C4-2B (cell line): ENCODE measurements around the gene DENND5A.
"Not testable (repeated sequence)": the region's sequence is repeated elsewhere in the genome, so short reads cannot be mapped to it uniquely, and the experiment has no call there.

Experiments
- H3K27ac ChIP-seq: fragments of 450-650 bp; 2 replicates; pipeline ENCODE4 v1.5.1; 2017
- CTCF ChIP-seq: fragments of 450-650 bp; conservative IDR thresholded peaks from 2 replicates; pipeline ENCODE4 v1.5.1; 2017; ENCODE audit warnings: mild to moderate bottlenecking
- ZFX ChIP-seq: fragments of 450-650 bp; IDR thresholded peaks from 2 replicates; pipeline ENCODE4 v1.6.1; 2017

Gene DENND5A

GRCh38 chr11:9109858-9110731 lies 155.1 kb downstream of the DENND5A start:
- TF ChIP-seq CTCF (no peak), ZFX (no peak)
- no peak overlapping the region for H3K27ac ChIP-seq

GRCh38 chr11:9104580-9104979 lies 160.6 kb downstream of the DENND5A start:
- no peak overlapping the region for H3K27ac ChIP-seq
- TF ChIP-seq CTCF (no peak), ZFX (no peak)

- TF ChIP-seq ZFX: no peak
- TF ChIP-seq CTCF: no peak
Observed at GRCh38 chr11:9103542-9104276, 161.4 kb downstream of the DENND5A start.

GRCh38 chr11:9099617-9100016 lies 165.5 kb downstream of the DENND5A start:
- no peak overlapping the region for H3K27ac ChIP-seq
- TF ChIP-seq CTCF (no peak), ZFX (no peak)

More at GRCh38 chr11:9103542-9104276, 161.4 kb downstream of the DENND5A start:
- peak overlapping the region; percentile 58 for H3K27ac ChIP-seq

GRCh38 chr11:9098455-9098854 lies 166.7 kb downstream of the DENND5A start:
- not testable (repeated sequence) for H3K27ac ChIP-seq

GRCh38 chr11:9097186-9097943 lies 167.8 kb downstream of the DENND5A start:
- H3K27ac ChIP-seq: not testable (repeated sequence)

GRCh38 chr11:9096427-9096826 lies 168.7 kb downstream of the DENND5A start:
- no peak for TF ChIP-seq CTCF
- no peak for TF ChIP-seq ZFX
- no peak overlapping the region for H3K27ac ChIP-seq

- TF ChIP-seq ZFX (no peak), CTCF (peak; percentile 9; the same call in 1 of the 2 replicates)
- H3K27ac ChIP-seq: no peak overlapping the region
Observed at GRCh38 chr11:9095421-9095820, 169.7 kb downstream of the DENND5A start.
